Ramos (cell line): ENCODE results near the gene PLA1A.

Experiments
- in situ Hi-C: fragments of 300-500 bp; cut with MboI; formaldehyde crosslinking; loops from one replicate; pipeline ENCODE4 v1.14.3; 2022; ENCODE audit warnings: low sequenced_read_pairs; ENCODE audit not compliant: unreplicated experiment

The PLA1A gene

DNA sequence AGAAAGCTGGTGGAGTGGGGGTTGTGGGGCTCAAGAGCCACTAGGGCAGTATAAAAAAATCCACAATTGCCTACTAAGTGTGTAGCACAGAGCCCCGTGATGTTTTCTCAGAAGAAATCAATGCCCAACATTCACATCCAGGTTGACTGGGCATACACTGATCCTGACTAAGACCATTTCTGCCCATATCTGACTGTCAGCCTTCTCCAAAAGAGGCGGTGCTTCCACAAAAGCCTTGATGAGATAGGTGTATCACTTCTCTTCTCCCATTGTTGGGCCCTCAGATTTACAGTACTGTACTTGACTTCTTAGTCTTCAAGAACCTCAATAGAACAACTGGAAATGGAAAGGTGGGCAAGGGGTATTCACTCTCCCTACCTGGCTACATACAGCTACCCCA, 61.3 kb downstream of the PLA1A start:
- in situ Hi-C loops: no loop called here

DNA sequence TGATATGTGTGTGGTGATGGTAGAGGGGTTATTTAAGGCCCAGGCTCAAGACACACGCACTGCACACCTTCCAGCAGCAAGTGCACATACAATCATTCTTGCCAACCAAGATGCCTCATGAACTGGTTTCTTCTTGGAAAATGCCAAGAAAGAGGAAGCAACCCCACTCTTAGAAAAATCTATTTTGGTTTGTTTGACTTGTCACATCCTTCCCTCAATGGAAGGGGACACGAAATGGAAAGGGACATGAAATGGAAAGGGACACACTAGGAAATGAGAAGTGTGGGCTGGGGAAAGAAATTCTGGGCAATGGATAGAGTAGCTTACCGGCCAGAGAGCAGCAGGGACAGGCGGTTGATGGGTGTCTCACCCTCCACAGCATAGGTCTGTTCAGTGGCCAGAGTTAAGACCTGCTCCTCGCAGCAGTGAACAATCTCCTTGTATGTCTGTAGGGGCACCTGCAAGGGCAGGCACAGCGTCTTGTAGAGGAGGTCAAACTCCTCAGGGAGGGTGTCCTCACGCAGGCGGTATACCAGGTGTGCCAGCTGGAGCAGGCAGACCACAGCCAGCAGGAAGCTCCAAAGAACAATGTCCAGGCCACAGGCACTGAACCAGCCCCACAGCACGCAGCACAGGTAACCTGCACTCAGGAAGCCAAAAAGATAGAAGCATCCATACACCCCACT, 62.1 kb downstream of the PLA1A start:
- in situ Hi-C loops: no loop called here

DNA sequence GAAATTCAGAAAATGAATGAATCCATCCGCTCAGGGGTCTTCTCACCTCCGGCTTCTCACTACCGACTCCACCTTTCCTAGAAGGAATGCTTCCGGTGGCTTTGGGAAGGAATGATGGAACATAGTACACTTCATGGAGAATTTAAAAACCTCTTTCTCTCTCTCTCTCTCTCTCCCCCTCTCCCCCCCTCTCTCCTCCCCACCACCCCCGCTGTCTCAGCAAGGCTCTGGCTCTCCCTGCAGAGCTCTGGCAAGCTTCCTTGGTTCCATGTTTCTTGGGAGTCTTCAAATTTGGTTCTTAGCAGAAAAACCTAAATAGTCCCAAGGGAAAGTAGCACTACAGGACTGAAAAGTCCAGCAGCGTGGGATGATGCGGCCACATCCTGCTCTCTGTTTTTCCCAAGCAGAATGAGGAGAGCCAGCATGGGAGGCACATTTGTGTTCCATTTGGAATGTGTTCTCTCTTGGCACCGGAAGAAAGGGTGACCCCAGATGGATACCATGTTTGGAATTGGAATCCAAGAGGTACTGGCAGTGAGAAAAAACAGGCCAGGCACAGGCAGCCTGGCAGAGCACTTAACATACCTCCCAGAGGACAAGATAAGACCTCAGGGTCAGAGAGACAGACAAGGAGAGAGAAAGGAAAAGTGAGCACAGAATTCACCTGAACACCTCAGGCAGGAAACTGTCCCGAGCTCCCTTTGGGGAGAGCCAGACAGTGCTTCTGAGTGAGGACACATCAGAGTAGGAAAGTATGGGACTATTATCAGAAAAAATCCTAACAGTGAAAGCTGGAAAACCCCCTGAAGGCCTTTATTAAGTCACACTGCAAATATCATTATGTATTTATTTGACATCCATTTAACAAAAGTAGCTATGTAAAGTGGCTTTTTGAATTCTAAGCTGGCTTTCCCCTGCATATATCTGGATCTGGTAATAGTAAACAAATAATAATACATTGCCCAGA, 63.1 kb downstream of the PLA1A start, which contains the start of gene POPDC2:
Gene POPDC2 (minus strand): TSS at position 116 of the 967 bp plus-strand sequence. CDS start 166 bp downstream, outside the sequence.
- in situ Hi-C loops: no loop called here

DNA sequence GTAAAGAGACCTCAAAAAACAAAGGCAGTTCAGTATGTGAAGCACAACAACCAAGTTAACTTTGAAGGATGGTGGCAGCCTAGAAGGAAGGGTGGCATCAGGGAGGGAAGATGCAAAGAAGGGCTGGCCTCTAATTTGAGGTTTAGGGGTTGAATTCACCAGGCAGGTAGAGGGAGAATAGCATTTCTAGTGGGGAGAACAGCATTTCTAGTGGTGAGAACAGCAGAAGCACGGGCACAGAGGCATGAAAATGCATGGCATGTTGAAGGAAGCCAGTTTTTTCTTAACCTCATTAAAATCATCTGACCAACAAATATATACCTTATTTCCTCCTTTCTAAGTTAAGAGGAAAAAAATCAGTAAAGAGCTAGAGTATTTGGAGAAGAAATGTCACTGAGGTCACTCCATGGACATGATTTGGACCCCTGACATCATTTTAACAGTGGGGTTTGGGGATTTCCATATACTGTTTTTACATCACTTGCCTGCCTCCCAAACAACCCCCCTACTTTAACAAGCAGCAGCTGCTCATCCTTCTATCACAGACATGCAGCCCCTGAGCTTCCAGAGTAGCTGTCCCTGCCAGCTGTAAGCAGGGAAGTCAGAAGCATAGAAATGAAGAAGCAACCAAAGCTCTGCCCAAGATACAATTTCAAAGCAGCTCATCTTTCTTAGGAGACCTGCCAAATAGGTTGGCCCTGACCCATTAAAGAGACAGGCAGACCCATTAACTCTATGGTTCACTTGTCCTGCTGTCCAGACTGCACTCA, 65.1 kb downstream of the PLA1A start:
- in situ Hi-C loops: no loop called here

DNA sequence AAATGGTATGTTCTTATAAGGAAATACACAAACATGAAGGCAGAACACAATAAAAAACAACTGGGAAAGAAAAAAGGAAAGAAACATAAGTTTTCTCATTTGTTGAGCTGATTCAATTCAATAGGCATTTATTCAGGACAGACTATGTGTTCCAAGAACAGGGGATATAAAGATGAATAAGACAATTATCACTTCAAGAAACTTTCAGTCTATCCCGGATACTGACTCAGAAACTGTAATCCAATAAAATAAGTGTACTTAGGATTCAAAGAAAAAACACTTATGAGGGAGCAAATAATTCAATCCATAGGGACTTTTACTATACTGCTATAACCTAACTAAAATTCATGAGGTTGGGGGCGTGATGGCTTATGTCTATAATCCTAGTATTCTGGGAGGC, 66.2 kb downstream of the PLA1A start:
- in situ Hi-C loops: no loop called here

DNA sequence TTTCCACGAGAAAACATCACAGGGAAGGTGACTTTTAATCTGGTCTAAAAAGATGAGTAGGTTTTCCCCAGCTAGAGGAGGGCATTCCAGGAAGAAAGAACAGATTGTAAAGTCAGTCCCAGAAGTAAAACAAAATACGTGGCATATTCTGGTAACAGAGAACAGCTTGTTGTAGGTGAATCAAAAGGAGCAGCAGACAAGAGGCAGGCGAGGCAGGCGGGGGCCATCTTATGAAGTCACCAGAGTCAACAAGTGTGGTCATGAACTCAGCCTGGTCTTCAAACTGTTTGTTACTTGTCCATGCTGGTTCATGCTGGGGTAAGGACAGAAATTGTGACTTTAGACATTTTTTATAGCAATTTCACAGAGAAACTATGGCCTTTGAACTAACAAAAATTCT, 66.7 kb downstream of the PLA1A start:
- in situ Hi-C loops: no loop called here

DNA sequence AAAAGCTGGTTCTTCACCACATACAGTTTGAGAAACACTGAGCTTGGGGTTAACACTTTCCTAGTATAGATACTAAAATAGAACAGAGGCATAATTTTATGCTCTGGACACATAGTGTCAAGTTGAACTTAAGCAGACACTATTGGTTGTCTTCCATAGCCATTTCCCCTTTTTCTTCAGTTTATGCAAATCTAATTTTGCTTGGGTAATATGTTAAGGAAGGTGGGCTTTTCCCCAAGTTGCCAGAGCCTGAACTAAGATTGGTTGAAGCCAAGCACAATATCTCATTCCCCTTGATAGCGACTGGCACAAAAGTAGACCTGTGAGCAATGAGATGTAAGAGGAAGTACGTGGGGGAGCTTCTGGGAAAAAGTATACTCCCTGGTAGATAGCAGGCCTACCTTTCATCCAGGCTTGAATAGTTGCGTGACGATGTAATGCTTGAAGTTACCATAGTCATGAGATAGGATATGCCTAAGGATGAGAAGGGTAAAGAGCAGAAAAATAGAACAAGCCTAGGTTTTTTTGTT, 67.2 kb downstream of the PLA1A start:
- in situ Hi-C loops: no loop called here

DNA sequence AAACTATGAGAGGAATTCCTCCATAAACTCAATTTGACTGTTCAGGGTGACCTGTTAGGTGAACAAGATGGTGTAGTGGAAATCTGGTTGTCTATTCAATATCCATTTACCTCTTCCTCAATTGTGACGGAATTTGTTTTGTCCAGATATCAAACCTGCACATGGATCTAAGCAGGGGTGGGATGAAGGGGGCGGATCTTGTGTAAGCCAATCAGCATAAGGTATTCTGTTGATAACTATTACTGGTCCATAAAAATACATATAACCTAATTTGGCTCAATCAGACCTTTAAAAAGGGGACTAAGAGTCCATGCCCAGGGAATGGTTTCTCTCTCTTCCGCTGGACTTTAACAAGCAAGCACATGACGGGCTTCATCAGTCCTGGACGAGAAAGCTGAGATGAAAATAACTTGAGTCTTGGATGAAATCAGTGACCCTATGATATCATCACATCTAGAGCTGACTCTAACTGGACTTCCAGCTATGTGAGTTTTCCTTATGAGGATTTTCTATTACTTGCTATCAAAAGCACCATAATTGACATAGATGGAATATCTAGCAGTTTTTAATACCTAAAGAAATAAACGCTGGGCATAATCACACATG, 68.4 kb downstream of the PLA1A start:
- in situ Hi-C loops: no loop called here

DNA sequence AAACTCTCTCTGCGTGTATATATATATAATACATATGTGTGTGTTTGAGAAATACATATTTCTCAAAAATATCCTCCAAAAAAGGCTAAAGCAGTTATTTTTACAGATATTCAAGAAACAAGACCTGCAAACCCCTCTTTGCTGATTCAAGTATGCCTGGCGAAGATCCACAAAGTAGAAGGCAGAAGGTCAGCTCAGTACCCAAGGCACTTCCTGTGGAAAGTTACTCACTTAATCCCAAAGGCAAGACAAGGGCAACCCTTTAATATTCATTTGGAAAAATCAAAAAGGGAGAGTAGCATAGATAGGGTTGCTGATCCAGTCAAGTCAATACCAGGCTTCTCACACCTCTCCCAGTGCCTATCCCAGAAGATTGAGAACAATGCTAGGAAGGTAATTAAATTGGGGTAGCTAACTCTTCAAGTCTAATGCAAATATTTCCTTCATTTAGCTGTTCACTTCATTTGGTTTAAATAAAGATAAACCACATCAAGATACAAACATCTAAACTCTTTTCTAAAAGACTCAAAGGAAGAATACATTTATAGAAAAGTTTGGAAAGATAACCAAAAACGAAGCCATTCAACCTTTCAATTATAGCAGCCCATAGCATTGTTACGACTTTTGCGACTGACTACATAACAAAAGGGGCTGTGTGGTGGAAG, 72.4 kb downstream of the PLA1A start:
- in situ Hi-C loops: no loop called here

DNA sequence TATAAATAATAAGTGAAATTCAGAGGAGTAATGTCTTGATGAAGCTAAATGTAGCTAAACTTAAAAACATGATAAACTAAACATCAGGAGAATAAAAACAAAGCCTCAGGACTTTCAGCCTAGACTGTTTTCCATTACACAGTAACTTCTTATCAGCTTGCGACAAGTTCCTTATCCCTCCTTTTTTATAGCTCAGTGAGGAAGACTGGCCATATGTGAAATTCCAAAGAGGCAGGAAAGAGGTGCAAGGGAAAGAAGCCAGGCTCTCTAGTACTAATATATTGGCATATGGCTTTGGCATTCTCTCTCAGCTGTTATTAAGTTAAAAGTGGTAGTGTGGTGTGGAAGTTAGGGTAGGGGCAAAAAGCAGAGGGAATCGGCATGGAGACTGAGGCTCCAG, 75.1 kb downstream of the PLA1A start:
- in situ Hi-C loops: no loop called here

DNA sequence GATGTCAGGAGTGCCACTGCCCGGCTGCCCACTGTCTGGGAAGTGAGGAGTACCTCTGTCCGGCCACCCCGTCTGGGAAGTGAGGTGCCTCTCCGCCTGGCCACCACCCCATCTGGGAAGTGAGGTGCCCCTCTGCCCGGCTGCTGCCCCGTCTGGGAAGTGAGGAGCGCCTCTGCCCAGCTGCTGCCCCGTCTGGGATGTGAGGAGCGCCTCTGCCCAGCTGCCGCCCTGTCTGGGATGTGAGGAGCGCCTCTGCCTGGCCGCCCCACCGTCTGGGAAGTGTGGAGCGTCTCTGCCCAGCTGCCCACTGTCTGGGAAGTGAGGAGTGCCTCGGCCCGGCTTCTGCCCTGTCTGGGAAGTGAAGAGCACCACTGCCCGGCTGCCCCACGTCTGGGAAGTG, 76.2 kb downstream of the PLA1A start:
- in situ Hi-C loops: no loop called here

DNA sequence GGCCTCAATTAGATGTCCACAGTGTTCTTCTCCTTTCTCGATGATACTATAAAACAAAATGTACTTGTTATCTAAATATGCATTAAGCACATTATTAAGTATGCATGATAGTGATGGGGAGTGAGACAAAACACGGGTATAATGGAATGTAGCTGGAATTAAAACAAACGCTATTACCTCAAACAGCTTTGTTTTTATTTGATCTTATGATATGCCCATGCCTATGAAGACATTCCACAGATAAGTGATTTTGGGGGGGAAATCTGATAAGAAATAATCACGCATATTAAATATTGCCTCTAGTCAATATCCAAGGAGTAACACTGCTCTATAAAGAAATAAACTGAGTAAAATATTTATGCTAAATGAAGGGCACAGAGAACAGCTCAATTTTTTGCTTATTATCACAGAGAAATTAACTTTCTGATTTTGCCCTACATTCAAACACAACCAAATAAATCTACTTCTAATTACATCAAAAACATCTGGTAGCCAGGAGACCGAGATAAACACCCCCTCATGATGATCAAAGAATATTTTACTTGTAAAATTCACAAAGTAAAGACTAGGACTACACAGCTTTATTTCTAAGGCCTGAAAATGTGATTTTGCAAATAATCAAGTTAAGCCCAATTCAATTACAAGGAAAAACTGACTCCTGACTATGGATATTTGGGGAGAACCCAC, 77.6 kb downstream of the PLA1A start:
- in situ Hi-C loops: loop anchor here (25.0 kb wide), 1 partner anchor 788 kb away; no protein-coding TSS in a partner anchor

DNA sequence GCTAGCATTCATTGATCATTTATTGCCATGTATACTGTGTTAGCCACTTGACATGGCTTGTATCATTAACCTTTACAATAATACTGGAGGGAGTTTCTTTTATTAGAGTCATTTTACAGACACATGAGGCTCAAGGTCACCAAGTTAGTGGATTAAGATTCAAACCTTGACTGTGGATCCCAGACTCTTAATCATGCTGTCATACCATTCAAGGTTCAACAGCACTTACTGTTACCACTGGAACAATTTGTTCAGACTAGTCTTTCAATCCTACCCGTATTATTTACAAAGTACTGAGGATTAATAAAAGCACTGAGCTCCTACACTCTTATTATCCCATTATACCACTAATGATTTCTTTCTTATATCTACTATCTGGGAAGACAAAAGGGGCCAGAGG, 78.3 kb downstream of the PLA1A start:
- in situ Hi-C loops: loop anchor here (25.0 kb wide), 1 partner anchor 789 kb away; no protein-coding TSS in a partner anchor

DNA sequence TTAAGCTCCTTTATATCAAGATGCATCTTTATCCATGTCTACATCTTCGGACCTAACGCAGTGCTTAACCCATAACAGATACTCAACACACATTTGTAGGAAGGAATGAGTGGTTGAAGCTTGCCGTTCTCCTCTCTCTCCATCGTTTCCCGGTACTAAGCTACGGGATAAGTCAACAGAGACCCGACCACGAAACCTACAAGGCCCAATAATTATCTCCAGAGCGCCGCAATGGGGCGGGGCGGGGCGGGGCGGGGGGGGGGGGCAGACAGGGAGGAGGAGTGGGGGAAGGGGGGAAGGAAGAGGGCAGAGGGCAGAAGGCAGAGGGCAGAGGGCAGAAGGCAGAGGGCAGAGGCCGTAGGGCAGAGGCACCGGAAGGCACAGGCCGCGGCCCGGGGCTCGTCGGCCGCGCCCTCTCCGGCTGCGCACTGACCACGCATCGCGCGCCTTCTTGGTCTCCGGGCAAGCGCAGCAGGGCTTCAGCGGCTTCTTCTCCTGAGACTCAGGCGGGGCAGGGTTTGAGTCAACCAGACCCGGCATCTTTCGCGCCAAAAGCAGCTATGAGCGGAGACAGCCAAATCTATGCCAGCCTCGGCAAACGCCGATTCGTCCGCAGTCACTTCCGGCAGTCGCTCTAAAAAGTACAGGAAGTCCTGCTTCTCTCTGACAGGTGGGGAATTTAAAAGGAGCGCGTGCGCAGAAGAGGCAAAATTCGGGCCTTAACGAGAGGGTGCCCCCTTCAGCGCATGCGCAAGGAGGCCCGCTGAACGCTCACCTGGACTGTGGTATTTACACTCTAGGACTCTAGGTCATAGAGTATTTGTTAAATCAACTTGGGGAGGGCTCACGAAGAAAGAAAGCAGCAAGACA, 79.3 kb downstream of the PLA1A start, which contains the start of gene COX17:
Gene COX17 (minus strand): TSS at position 636 of the 870 bp plus-strand sequence. CDS start 96 bp downstream, at position 540.
- in situ Hi-C loops: loop anchor here (25.0 kb wide), 1 partner anchor 790 kb away; no protein-coding TSS in a partner anchor

DNA sequence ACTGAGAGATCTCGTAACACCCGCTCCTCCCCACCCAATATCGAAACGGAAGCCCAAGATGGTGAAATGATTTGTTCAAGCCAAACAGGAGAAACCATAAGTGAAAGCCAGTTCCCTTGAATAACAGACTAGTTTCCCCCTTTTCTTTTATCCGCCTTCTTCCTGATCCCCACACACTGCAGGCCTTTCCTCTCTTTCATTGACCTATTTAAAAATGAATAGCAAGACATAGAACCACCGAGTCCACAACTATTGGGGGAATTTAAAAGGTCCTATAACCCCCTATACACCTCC, 79.9 kb downstream of the PLA1A start:
- in situ Hi-C loops: loop anchor here (25.0 kb wide), 1 partner anchor 790 kb away; no protein-coding TSS in a partner anchor

DNA sequence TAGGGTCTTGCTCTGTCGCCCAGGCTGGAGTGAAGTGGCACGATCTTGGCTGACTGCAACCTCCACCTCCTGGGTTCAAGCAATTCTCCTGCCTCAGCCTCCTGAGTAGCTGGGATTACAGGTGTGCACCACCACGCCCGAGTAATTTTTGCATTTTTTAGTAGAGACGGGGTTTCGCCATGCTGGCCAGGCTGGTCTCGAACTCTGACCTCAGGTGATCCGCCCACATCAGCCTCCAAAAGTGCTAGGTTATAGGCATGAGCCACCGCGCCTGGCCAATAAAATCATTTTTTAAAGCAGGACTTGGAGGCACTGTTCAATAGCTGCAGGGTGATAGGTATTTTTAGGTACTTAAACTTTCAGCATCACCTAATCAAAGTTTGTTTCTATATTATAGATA, 80.5 kb downstream of the PLA1A start:
- in situ Hi-C loops: loop anchor here (25.0 kb wide), 1 partner anchor 791 kb away; no protein-coding TSS in a partner anchor
